Measurements from ENCODE around the gene WBP2. TPM values are rescaled to one million over a fixed set of nuclear protein-coding genes. Genes with fewer than 3 reads are reported as not detected.

Gene WBP2
- total and polyA plus RNA-seq, 10 donors: 46.7 to 144 (median 89.1) TPM

GRCh38 chr17:75810216-75810615 lies 44.9 kb downstream of the WBP2 start:
- Histone ChIP-seq H3K27ac (no peak overlapping the region), H3K36me3 (peaks cover 0 to 73% (median 56%) of the 10 kb centered on the region in 6 donors), H3K27me3 (replicated peaks in 1 of 7) (no peaks in the 10 kb centered on the region), H3K4me1 (peaks cover 0 to 21% (median 4%) of the 10 kb centered on the region in 6 donors), H3K4me3 (no peak overlapping the region), H3K9me3 (no peaks in the 10 kb centered on the region)
- no peak for DNase-seq
- WGBS, 5 donors: 94 to 98% (median 96%) methylated on average over 5 of the region's 5 CpGs
- intact Hi-C loops (cut with DNase I; ENCODE audit: low total_unique reads): no loop called here
- TF ChIP-seq POLR2AphosphoS5 (IDR thresholded peaks at IDR 0.05) (no peak), POLR2A (IDR thresholded peaks at IDR 0.05) (no peak), CTCF (IDR thresholded peaks at IDR 0.05 in 8 of 11, conservative IDR thresholded peaks at IDR 0.05 in 3 of 11) (no peak)

DNA sequence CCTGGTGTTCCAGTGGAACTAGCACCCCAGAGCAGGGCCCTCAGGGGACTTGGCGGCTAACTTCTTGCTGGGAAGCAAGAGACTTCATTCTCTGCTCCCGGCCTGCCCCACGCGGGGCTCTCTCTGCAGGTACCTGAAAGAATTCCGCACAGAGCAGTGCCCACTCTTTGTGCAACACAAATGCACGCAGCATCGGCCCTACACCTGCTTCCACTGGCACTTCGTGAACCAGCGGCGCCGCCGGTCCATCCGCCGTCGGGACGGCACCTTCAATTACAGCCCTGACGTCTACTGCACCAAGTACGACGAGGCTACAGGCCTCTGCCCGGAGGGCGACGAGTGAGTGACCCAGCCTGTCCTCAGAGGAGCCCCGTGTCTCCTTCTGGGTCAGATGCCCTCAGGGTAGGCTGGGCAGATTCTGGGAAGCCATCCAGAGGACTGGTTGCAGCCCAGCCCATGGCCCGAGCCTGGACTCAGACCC lies 45.5 kb downstream of the WBP2 start:
- Histone ChIP-seq H3K36me3 (peaks cover 0 to 67% (median 52%) of the 10 kb centered on the region in 6 donors), H3K9me3 (no peaks in the 10 kb centered on the region), H3K27me3 (replicated peaks in 1 of 7) (no peaks in the 10 kb centered on the region), H3K4me1 (peaks cover 0 to 23% (median 4%) of the 10 kb centered on the region in 6 donors), H3K4me3 (no peak overlapping the region), H3K27ac (no peak overlapping the region)
- DNase-seq: peak; percentile 68
- intact Hi-C loops (cut with DNase I; ENCODE audit: low total_unique reads): no loop called here
- TF ChIP-seq POLR2A (IDR thresholded peaks at IDR 0.05) (no peak), POLR2AphosphoS5 (IDR thresholded peaks at IDR 0.05) (peak in 1 of 3 donors; percentile 50)
- WGBS, 5 donors: 89 to 95% (median 94%) methylated on average over 24 of the region's 24 CpGs

DNA sequence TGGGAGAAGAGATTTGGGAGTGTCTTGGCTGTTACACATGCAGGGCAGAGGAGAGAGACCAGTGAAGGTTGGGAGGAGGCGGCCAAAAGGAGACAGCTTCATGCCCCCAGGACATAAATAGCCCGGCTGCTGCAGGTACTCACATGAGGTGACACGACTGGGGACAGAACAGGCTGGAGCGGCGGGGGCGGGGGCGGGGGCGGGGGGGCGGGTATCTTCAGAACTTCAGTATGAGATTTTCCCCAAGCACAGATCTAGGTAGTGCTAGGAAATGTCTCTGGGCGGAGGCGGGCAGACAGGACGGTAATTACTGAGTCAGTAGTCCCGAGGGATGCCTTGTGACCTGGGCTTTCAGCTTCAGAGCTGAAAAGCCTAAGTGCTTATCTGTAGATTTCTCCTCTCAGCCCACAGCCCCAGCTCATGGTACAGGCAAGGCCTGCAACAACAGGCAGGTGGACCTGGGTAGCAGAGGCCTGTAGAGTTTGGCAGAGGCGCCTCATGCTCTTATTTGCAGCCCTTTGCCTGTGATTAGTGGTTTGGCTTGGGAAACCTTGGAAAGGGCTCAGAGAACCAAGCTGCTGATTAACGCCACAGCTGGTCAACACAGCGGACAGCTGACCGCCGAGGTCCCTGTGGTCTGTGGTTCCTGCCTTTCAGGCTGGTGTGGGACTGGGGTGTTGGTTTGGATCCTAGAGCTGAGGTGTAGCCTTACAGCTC lies 46.1 kb downstream of the WBP2 start:
- H3K4me1 ChIP-seq: peaks cover 0 to 29% (median 8%) of the 10 kb centered on the region in 6 donors
- H3K27me3 ChIP-seq (replicated peaks in 1 of 7): no peaks in the 10 kb centered on the region
- intact Hi-C loops (cut with DNase I; ENCODE audit: low total_unique reads): no loop called here
- H3K27ac ChIP-seq: no peak overlapping the region
- no peaks in the 10 kb centered on the region for H3K9me3 ChIP-seq
- peak; percentile 55 for DNase-seq
- WGBS, 5 donors: 77 to 88% (median 80%) methylated on average over 14 to 18 of the region's 18 CpGs
- peaks cover 0 to 61% (median 46%) of the 10 kb centered on the region in 6 donors for H3K36me3 ChIP-seq
- H3K4me3 ChIP-seq: no peak overlapping the region
- TF ChIP-seq POLR2AphosphoS5 (IDR thresholded peaks at IDR 0.05): no peak
- TF ChIP-seq CTCF (IDR thresholded peaks at IDR 0.05 in 8 of 11, conservative IDR thresholded peaks at IDR 0.05 in 3 of 11): no peak
- TF ChIP-seq POLR2A (IDR thresholded peaks at IDR 0.05): no peak

- DNase-seq: peak; percentile 18
- peaks cover 0 to 35% (median 14%) of the 10 kb centered on the region in 6 donors for H3K4me1 ChIP-seq
- no peaks in the 10 kb centered on the region for H3K27me3 ChIP-seq (replicated peaks in 1 of 7)
- intact Hi-C loops (cut with DNase I; ENCODE audit: low total_unique reads): no loop called here
- TF ChIP-seq POLR2A (IDR thresholded peaks at IDR 0.05) (no peak), CTCF (IDR thresholded peaks at IDR 0.05 in 8 of 11, conservative IDR thresholded peaks at IDR 0.05 in 3 of 11) (no peak), POLR2AphosphoS5 (IDR thresholded peaks at IDR 0.05) (no peak)
- WGBS, 5 donors: 76 to 94% (median 83%) methylated on average over 4 of the region's 4 CpGs
- H3K27ac ChIP-seq: no peak overlapping the region
- peaks cover 0 to 56% (median 42%) of the 10 kb centered on the region in 6 donors for H3K36me3 ChIP-seq
- no peak overlapping the region for H3K4me3 ChIP-seq
- H3K9me3 ChIP-seq: no peaks in the 10 kb centered on the region
Observed at GRCh38 chr17:75808549-75808904, 46.6 kb downstream of the WBP2 start.

Data from spleen (tissue), 11 donors.